Measurements from ENCODE around the gene B3GALNT2. TPM values are rescaled to one million over a fixed set of nuclear protein-coding genes. Genes with fewer than 3 reads are reported as not detected.

The B3GALNT2 gene
- total and polyA plus RNA-seq, 2 donors from 2014 or later = 2.0 to 14.4 TPM

- H3K9me3 ChIP-seq (ENCODE audit: control insufficient read depth in 2 of 3, insufficient read depth in 1 of 3, low read length in 3 of 3) = no peaks in the 10 kb centered on the region
- H3K4me3 ChIP-seq (ENCODE audit: low read length in 3 of 3) = no peak overlapping the region
- H3K27me3 ChIP-seq (ENCODE audit: control insufficient read depth, insufficient read depth, low read length) = no peaks in the 10 kb centered on the region
- peaks cover 0 to 3% (median 0%) of the 10 kb centered on the region in 3 donors for H3K4me1 ChIP-seq (ENCODE audit: control insufficient read depth in 2 of 3, insufficient read depth in 2 of 3, low read depth in 1 of 3, low read length in 3 of 3)
- no peak overlapping the region for H3K9ac ChIP-seq (ENCODE audit: low read length in 3 of 3)
- TF ChIP-seq CTCF (IDR thresholded peaks at IDR 0.05; ENCODE audit: borderline replicate concordance, extremely low read depth, insufficient read depth) = no peak
- no peak overlapping the region for H3K27ac ChIP-seq (ENCODE audit: low read depth in 2 of 2, low read length in 2 of 2)
- intact Hi-C loops (cut with DNase I) = no loop called here
- FAIRE-seq (no peak), DNase-seq (no peak)
- H3K36me3 ChIP-seq (ENCODE audit: control insufficient read depth in 2 of 3, insufficient read depth in 3 of 3, low read length in 3 of 3) = no peaks in the 10 kb centered on the region
These were observed 80.2 kb downstream of the B3GALNT2 start for GRCh38 chr1:235424092-235424491.

- Histone ChIP-seq H3K36me3 (ENCODE audit: control insufficient read depth in 2 of 3, insufficient read depth in 3 of 3, low read length in 3 of 3) (peaks cover 0 to 3% (median 0%) of the 10 kb centered on the region in 3 donors), H3K9ac (ENCODE audit: low read length in 3 of 3) (no peak overlapping the region), H3K4me1 (ENCODE audit: control insufficient read depth in 2 of 3, insufficient read depth in 2 of 3, low read depth in 1 of 3, low read length in 3 of 3) (peaks cover 0 to 3% (median 0%) of the 10 kb centered on the region in 3 donors), H3K27me3 (ENCODE audit: control insufficient read depth, insufficient read depth, low read length) (no peaks in the 10 kb centered on the region), H3K4me3 (ENCODE audit: low read length in 3 of 3) (no peak overlapping the region), H3K27ac (ENCODE audit: low read depth in 2 of 2, low read length in 2 of 2) (no peak overlapping the region), H3K9me3 (ENCODE audit: control insufficient read depth in 2 of 3, insufficient read depth in 1 of 3, low read length in 3 of 3) (no peaks in the 10 kb centered on the region)
- intact Hi-C loops (cut with DNase I) = no loop called here
- TF ChIP-seq CTCF (IDR thresholded peaks at IDR 0.05; ENCODE audit: borderline replicate concordance, extremely low read depth, insufficient read depth) = no peak
- DNase-seq (no peak), FAIRE-seq (no peak)
These were observed 81.0 kb downstream of the B3GALNT2 start for GRCh38 chr1:235423214-235423652.

GRCh38 chr1:235421751-235422150, 82.5 kb downstream of the B3GALNT2 start:
- peaks cover 0 to 3% (median 0%) of the 10 kb centered on the region in 3 donors for H3K4me1 ChIP-seq (ENCODE audit: control insufficient read depth in 2 of 3, insufficient read depth in 2 of 3, low read depth in 1 of 3, low read length in 3 of 3)
- H3K27me3 ChIP-seq (ENCODE audit: control insufficient read depth, insufficient read depth, low read length) = no peaks in the 10 kb centered on the region
- TF ChIP-seq CTCF (IDR thresholded peaks at IDR 0.05; ENCODE audit: borderline replicate concordance, extremely low read depth, insufficient read depth) = no peak
- no peaks in the 10 kb centered on the region for H3K9me3 ChIP-seq (ENCODE audit: control insufficient read depth in 2 of 3, insufficient read depth in 1 of 3, low read length in 3 of 3)
- no peak overlapping the region for H3K9ac ChIP-seq (ENCODE audit: low read length in 3 of 3)
- H3K27ac ChIP-seq (ENCODE audit: low read depth in 2 of 2, low read length in 2 of 2) = no peak overlapping the region
- DNase-seq (no peak), FAIRE-seq (no peak)
- no peak overlapping the region for H3K4me3 ChIP-seq (ENCODE audit: low read length in 3 of 3)
- H3K36me3 ChIP-seq (ENCODE audit: control insufficient read depth in 2 of 3, insufficient read depth in 3 of 3, low read length in 3 of 3) = peaks cover 0 to 3% (median 0%) of the 10 kb centered on the region in 3 donors
- intact Hi-C loops (cut with DNase I) = no loop called here

Data from kidney (tissue), 14 donors.